Middle frontal gyrus (tissue), 1 donor: Measurements from ENCODE around the gene GMEB2.

ENCODE experiments used
- DNase-seq: peaks from one replicate; pipeline ENCODE4 v3.0.0-alpha.2; 2015; ENCODE audit warnings: low spot score; ENCODE audit errors: extremely low spot score

GMEB2 gene

GRCh38 chr20:63547725-63548480, 79.0 kb downstream of the GMEB2 start, which contains the start of gene SRMS:
SRMS (minus strand) TSS chr20:63547749; CDS start chr20:63547463, 286 bp downstream.
- DNase-seq, result no peak

- DNase-seq, result no peak
Measured at GRCh38 chr20:63546956-63547724, 79.8 kb downstream of the GMEB2 start.

- DNase-seq, result no peak
Measured at GRCh38 chr20:63546256-63546955, 80.5 kb downstream of the GMEB2 start.

- no peak for DNase-seq
Measured at GRCh38 chr20:63545814-63546213, 81.1 kb downstream of the GMEB2 start.

- DNase-seq, result no peak
Measured at GRCh38 chr20:63544958-63545516, 81.9 kb downstream of the GMEB2 start.

- DNase-seq, result no peak
Measured at GRCh38 chr20:63544241-63544957, 82.5 kb downstream of the GMEB2 start.

- no peak for DNase-seq
Measured at GRCh38 chr20:63543733-63544132, 83.2 kb downstream of the GMEB2 start.

- no peak for DNase-seq
Measured at GRCh38 chr20:63543131-63543530, 83.8 kb downstream of the GMEB2 start.

GRCh38 chr20:63542696-63543095, 84.2 kb downstream of the GMEB2 start:
- DNase-seq, result no peak

GRCh38 chr20:63542031-63542559, 84.8 kb downstream of the GMEB2 start:
- DNase-seq, result no peak

GRCh38 chr20:63541371-63541770, 85.5 kb downstream of the GMEB2 start:
- no peak for DNase-seq

GRCh38 chr20:63540417-63541186, 86.3 kb downstream of the GMEB2 start:
- no peak for DNase-seq

- DNase-seq, result no peak
Measured at GRCh38 chr20:63539441-63540370, 87.2 kb downstream of the GMEB2 start.

GRCh38 chr20:63539092-63539430, 87.8 kb downstream of the GMEB2 start:
- no peak for DNase-seq

GRCh38 chr20:63538204-63539091, 88.5 kb downstream of the GMEB2 start:
- no peak for DNase-seq
